ENCODE measurements around the gene PDIA3. TPM values are rescaled to one million over a fixed set of nuclear protein-coding genes. Genes with fewer than 3 reads are reported as not detected.
A peak's percentile ranks its signal among the peaks of the same experiment; 100 is the strongest.
"Not testable (repeated sequence)": the region's sequence is repeated elsewhere in the genome, so short reads cannot be mapped to it uniquely, and the experiment has no call there.

Gene PDIA3
- total RNA-seq, 1 donor from 2014 or later = 151 TPM

DNA sequence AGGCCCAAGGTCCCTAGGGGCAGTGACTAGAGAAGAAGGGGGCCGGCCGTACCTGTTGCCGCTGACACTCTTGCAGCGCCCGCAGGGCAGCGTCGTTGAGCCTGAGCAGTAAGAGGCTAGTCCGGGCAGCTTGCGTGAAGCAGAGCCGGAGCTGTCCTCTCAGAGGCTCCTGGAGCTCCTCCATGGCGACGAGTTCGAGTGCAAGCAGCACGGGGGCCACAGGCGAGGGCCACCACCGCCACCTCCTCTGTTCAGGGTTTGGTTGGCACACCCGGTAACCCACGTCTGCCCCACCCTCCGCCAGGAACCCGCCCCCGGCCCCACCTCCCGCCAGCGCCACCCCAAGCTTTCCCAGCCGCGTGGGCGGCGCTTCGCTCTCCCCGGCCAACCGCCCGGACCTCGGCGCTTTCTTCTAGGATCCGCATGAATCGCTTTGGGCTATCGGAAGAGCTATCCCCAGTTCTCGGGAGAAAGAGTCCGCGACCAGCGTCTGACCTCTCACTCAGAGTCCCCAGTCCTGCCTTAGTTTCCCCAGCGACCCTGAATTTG is 30.6 kb downstream of the PDIA3 start, which contains the start of gene ELL3:
TSS of gene ELL3 (minus strand) at position 249 of the 549 bp plus-strand sequence. CDS start at position 184, 65 bp downstream.
- DNase-seq (ENCODE audit: low spot score) = peak; percentile 86

DNA sequence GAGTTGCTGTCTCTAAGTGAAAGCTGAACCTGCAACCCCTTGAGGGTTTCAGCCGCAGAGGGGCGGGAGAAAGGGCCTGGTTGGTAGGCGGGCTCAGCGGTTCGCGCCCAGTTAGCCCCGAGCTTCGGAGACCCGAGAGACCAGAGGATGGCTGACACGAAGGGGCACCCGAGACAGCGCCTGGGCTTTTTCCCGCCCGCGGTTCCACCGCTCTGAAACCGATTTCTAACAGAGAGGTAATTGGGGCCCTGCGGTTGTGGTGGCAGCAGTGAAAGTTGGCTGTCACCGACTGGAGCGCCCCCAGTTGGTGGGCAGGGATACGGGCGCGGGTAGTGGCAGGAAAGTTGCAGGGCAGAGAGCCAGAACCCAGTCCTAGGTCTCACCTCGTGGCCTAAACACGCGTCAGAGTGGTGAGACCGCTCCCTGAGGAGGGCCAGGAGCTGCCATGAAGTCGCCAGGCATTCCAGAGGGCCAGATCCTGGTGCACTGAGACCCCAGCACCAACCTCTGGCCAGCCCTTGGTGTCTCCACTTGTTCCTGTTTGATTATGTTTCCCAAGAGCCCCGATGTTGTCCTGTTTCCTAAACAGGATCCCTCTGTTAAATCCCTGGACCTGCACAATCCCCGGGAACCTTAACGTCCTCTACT is 31.2 kb downstream of the PDIA3 start:
- peak; percentile 87 for DNase-seq (ENCODE audit: low spot score)

DNA sequence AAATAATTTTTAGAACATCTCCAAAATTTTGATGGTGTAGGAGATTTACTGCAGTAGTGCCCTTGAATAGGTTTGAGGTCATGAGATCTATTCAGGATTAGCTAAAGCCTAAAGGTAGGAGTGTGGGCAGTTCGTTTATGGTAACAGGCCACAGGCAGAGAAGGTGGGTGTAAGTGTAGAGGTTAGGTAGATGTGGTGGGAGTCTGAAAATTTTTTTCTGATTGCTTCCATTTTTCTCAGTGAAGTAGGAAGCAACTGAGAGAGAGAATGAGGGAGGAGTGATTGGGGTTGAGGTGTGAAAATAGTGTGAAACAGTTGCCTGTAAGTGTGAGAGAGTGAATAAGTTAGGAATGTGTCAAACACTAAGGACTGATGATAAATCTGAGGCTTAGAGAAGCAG is 32.8 kb downstream of the PDIA3 start:
- DNase-seq (ENCODE audit: low spot score) = no peak

GRCh38 chr15:43789409-43789808 is 43.2 kb downstream of the PDIA3 start:
- DNase-seq (ENCODE audit: low spot score) = no peak

DNA sequence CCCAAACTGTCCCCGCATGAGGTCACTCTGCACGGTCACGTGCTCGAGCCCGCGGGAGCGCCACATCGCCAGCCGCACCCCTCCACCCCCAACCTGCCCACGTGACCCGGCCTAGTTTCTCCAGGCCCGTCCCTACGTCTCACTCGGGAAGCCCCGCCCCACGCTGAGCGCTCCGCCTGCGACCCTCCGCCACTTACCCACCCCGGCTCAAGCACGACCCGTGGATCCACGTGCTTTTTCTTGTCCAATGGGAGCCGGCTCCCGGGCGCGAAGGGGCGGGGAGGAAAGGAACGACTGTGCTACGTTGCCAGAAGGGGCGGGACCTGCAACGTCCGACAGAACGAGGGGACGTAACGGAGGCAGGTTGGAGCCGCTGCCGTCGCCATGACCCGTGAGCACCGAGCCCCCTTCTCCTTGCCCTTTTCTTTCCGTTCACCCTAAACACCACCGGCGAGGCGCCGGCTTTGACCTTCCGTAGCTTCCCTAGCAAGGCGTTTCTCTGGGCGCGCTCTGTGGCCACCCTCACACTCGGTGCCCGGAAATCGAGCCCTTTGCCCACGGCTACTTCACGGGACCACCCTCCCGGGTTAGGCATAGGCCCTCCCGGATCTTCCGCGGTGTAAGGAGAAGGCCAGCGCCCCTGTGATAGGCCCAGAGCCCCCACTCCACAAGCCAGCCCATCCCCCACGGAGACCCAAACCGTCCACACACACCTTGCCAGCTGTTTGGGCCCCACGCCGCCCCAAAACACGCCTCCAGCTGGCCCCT is 45.9 kb downstream of the PDIA3 start, which contains the start of gene SERF2:
TSS of gene SERF2 (plus strand) at position 328 of the 768 bp plus-strand sequence. CDS start at position 385, 57 bp downstream.
- peak; percentile 100 for DNase-seq (ENCODE audit: low spot score)

- DNase-seq (ENCODE audit: low spot score) = peak; percentile 35
These were observed 46.7 kb downstream of the PDIA3 start for GRCh38 chr15:43792761-43793476.

GRCh38 chr15:43793647-43794046 is 47.4 kb downstream of the PDIA3 start:
- DNase-seq (ENCODE audit: low spot score) = no peak

DNA sequence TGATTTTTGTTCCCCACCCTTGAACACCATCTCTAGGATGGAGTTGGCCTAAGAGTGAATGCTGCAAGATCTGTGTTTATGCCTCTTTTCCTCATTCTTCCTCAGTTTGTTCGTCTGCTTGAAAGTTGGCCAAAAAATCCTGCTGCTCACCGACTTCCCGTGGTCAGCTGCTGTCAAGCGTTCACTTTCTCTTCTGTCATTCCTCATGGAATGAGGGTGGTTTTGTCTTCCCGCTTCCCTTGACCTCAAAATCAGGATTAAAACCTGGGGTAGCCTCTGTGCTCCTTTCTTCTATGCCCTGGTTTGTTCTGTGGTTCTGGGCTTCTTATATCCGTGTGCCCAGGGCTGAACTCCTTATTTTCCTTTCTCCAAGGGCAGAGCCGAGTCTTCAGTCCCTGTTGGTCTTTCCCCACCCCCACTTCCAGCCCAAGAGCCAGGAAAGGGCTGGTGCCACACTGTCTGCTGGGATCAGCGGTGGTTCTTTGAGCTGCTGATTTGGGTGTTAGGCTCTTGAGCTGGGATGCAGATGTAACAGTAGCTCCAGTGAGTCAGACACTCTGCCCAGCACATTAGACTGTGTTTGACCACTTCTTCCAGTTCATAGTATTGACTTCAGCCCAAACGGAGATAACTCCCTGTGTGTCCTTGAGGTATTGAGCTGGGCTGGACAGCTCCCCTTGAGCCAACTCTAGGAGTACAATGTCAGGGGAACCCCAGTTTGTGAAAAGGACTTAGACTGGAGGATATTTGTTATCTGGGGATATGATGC is 48.2 kb downstream of the PDIA3 start:
- DNase-seq (ENCODE audit: low spot score) = no peak

GRCh38 chr15:43795197-43795596 is 49.0 kb downstream of the PDIA3 start:
- no peak for DNase-seq (ENCODE audit: low spot score)

DNA sequence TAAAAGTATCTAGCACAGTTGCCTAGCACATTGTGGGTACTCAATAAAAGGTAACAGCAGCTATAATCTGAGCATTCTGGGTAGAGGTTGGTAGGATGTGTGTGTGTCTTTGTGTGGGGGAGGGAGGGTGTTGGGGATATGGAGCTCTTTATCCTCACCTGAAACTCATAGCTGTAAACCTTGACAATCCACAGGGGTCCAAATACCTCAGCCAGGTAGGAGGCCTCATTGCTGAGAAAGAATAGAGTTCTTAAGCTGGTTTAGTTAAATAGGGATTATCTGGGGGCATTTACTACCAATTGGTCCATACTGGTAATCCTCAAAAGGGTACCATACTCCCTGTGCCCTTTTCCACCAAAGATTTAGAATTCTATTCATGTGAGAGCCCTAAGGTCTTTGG is 49.8 kb downstream of the PDIA3 start:
- DNase-seq (ENCODE audit: low spot score) = no peak

DNA sequence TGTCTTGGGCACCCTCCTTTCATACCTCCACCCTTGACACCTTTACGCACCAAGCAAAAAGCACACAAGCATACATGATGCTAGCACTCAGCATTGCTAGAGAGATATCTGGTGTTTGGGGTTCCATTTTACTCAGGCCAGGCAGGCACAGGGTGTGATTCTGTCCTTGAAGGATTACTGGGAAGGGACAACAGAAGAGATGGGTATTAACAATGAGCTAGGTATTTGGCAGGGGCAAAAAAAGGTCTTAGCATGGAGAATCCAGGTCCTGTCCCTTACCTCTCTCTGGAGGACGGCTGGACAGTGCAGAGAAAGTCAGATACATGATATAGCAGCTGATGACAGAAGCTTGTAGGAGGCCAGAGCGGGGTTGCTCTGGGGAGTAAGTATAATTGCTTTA is 50.3 kb downstream of the PDIA3 start:
- no peak for DNase-seq (ENCODE audit: low spot score)

- DNase-seq (ENCODE audit: low spot score) = no peak
These were observed 53.1 kb downstream of the PDIA3 start for GRCh38 chr15:43799209-43799944.

DNA sequence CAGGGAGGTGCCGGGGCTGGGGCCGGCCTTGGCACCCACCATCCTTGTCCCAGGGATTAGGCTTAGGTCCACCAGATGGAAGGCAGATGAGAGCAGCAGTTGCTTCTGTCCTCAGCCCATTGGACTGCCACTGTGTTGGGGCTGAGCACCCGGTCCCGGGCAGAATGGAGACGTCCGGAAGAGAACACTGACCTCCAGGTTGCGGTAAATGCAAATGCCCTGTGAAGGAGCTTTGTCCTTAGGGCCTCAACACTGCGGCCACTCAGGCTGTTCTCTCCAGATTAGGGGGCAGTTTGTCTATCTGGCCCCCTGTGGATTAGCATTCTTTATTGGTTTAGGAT is 53.7 kb downstream of the PDIA3 start, which contains the start of gene SERINC4:
TSS of gene SERINC4 (minus strand) at position 276 of the 341 bp plus-strand sequence. CDS start at position 42, 234 bp downstream.
- DNase-seq (ENCODE audit: low spot score) = no peak

- peak; percentile 95 for DNase-seq (ENCODE audit: low spot score)
These were observed 54.3 kb downstream of the PDIA3 start, which contains the start of gene HYPK for GRCh38 chr15:43800286-43801141. HYPK (plus strand) TSS chr15:43800599; CDS start chr15:43800623, 24 bp downstream.

DNA sequence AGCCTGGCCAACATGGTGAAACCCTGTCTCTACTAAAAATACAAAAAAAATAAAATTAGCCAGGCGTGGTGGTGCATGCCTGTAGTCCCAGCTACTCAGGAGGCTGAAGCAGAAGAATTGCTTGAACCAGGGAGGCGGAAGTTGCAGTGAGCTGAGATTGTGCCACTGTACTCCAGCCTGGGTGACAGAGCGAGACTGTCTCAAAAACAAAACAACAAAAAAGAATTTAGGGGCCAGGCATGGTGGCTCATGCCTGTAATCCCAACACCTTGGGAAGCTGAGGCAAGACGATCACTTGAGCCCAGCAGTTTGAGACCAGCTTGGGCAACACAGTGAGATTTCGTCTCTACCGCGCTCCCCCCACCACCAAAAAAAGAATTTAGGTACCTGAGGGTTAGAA is 56.4 kb downstream of the PDIA3 start:
- DNase-seq (ENCODE audit: low spot score) = not testable (repeated sequence)

DNA sequence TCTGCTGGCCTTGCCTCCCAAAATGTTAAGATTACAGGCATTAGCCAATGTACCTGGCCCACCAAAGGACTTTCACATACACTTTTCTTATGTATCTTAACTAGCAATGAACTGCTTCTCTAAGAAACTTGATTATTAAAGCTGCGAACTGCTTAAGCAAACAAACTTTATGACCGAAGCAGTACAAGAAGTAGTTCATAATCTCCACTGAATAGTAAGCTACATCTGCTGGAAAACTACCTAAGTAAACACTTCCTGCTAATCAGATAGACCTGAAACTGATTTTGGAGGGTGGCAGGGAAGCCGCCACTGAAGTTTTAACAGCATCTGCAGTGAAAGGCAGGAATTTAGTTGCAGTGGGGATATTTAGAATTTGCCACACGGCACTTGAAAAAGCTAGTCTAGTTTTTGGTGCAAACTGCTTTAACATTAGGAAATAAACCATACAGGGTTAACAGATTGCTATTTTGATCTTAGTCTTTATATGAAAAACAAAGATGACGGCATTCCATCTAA is 62.3 kb downstream of the PDIA3 start:
- no peak for DNase-seq (ENCODE audit: low spot score)

DNA sequence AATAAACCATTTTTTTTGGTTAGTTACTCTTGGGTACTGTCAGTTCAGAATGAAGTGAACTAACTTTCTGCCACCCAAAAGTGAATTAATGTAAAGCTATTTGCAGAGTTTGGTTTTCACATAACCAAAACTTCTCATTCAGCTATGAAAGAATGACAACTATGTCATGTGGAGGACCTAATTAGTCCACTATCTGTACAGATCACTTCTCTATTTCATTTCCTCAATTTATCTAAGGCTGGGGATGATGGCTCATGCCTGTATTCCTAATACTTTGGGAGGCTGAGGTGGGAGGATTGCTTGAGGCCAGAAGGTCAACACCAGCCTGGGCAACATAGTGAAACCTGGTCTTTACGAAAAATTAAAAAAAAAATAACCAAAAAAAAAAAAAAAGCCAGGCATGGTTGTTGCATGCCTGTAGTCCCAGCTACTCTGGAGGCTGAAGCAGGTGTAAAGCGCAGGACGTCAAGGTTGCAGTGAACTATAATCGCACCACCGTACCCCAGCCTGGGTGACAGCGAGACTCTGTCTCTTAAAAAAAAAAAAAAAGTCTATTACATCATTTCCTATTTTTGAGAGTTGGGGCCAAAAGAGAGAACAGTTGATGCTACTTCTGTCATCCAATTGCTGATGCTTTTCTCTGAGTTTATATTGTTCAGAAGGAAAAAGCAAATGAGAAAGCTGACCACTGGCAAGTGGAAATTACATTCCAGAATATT is 62.9 kb downstream of the PDIA3 start:
- DNase-seq (ENCODE audit: low spot score) = no peak

- DNase-seq (ENCODE audit: low spot score) = not testable (repeated sequence)
These were observed 68.8 kb downstream of the PDIA3 start for GRCh38 chr15:43815064-43815463.
